Caco-2 (cell line): ENCODE data around the gene KIDINS220. TPM values are rescaled to one million over a fixed set of nuclear protein-coding genes. Genes with fewer than 3 reads are reported as not detected.

Experiments
- Bru-seq: library from RNA; stranded (reverse); fragments of 400-500 nt; gene quantifications from one replicate; lab custom pipeline; 2021; lab: Mats Ljungman, UMichigan
- BruChase-seq, 2 experiments: library from RNA; stranded (reverse); fragments of 400-500 nt; gene quantifications; one replicate each; lab custom pipeline; 2021; lab: Mats Ljungman, UMichigan
- BruUV-seq: library from RNA; stranded (reverse); fragments of 400-500 nt; replicated peaks from 2 replicates; lab custom pipeline; 2021; lab: Mats Ljungman, UMichigan
- CTCF ChIA-PET: fragments of 300-600 bp; sonication (Branson Sonifier 250); formaldehyde crosslinking; loops from one replicate; lab custom pipeline; 2022; ENCODE audit warnings: antibody characterized with exemption; lab: Charles Lee
- POLR2A ChIA-PET: fragments of 300-600 bp; sonication (Branson Sonifier 250); formaldehyde crosslinking; loops from one replicate; lab custom pipeline; 2022; ENCODE audit warnings: antibody characterized with exemption; lab: Charles Lee
- DNase-seq, 2 experiments: peaks; one replicate each; pipeline versions ENCODE4 v3.0.0 to v3.0.0-alpha.2; 2020 to 2022
- H3K27me3 ChIP-seq: replicated peaks from 2 replicates; pipeline ENCODE4 v1.6.0; 2011; ENCODE audit warnings: low read length; ENCODE audit not compliant: control insufficient read depth, insufficient read depth
- H3K36me3 ChIP-seq: 2 replicates; pipeline ENCODE4 v1.5.1; 2011; ENCODE audit warnings: low read length; ENCODE audit not compliant: control insufficient read depth, insufficient read depth
- H3K4me1 ChIP-seq: fragments of 250-450 bp; sonication (Bioruptor Pico); 2 replicates; pipeline ENCODE4 v1.5.1; 2020; ENCODE audit warnings: mild to moderate bottlenecking
- H3K4me3 ChIP-seq: 2 replicates; pipeline ENCODE4 v1.5.1; 2011; ENCODE audit warnings: low read depth, mild to moderate bottlenecking, control low read depth, low read length
- H3K9me3 ChIP-seq: fragments of 250-450 bp; sonication (Bioruptor Pico); 2 replicates; pipeline ENCODE4 v1.5.1; 2020; ENCODE audit warnings: mild to moderate bottlenecking, moderate library complexity
- H3K27ac Mint-ChIP-seq: one replicate; pipeline ENCODE4 v1.8.0; 2022; ENCODE audit warnings: mixed read lengths; ENCODE audit not compliant: unreplicated experiment
- H3K27me3 Mint-ChIP-seq: one replicate; pipeline ENCODE4 v1.8.0; 2022; ENCODE audit warnings: mixed read lengths; ENCODE audit not compliant: insufficient read depth, unreplicated experiment
- H3K36me3 Mint-ChIP-seq: one replicate; pipeline ENCODE4 v1.8.0; 2022; ENCODE audit warnings: mild to moderate bottlenecking, mixed read lengths; ENCODE audit not compliant: insufficient read depth, unreplicated experiment
- H3K4me1 Mint-ChIP-seq: one replicate; pipeline ENCODE4 v1.8.0; 2022; ENCODE audit warnings: low read depth, mixed read lengths; ENCODE audit not compliant: unreplicated experiment
- H3K4me3 Mint-ChIP-seq: one replicate; pipeline ENCODE4 v1.8.0; 2022; ENCODE audit warnings: mild to moderate bottlenecking, moderate library complexity, mixed read lengths; ENCODE audit not compliant: unreplicated experiment
- H3K9me3 Mint-ChIP-seq: one replicate; pipeline ENCODE4 v1.8.0; 2022; ENCODE audit warnings: mixed read lengths; ENCODE audit not compliant: unreplicated experiment
- CTCF ChIP-seq, 2 experiments: fragments of 200-600 bp in 1 of 2; IDR thresholded peaks; 1 replicate in 1 of 2; 2 replicates in 1 of 2; pipeline versions ENCODE4 v1.5.1 to v1.8.0; 2011 to 2022; ENCODE audit warnings: antibody characterized with exemption in 1 of 2, control low read depth in 1 of 2, inconsistent platforms in 1 of 2, low read depth in 1 of 2, low read length in 1 of 2, mild to moderate bottlenecking in 1 of 2, moderate library complexity in 1 of 2; ENCODE audit not compliant: insufficient read depth in 1 of 2, severe bottlenecking in 1 of 2, unreplicated experiment in 1 of 2
- intact Hi-C: fragments of 100-400 bp; cut with micrococcal nuclease; formaldehyde crosslinking; loops from one replicate; pipeline ENCODE4 v1.10.0; 2022; ENCODE audit not compliant: unreplicated experiment
- long read RNA-seq: library from polyadenylated mRNA; stranded (forward); transcript quantifications from one replicate; pipeline ENCODE4 v2.0.0, GENCODE V29; 2022
- total RNA-seq: library from RNA; stranded (reverse); gene quantifications from 2 replicates; pipeline ENCODE4 v1.2.3, GENCODE V29; 2022

KIDINS220 gene
- total RNA-seq: 32.3 and 32.8 TPM in 2 replicates
- Bru-seq, nascent RNA: percentile 77 among the genes with signal in this experiment
- BruChase-seq, experiment 1, labeled RNA remaining after a 2-hour chase: percentile 79 among the genes with signal in this experiment
- BruChase-seq, experiment 2, labeled RNA remaining after a 6-hour chase: percentile 86 among the genes with signal in this experiment
- long read RNA-seq, partial matches to known transcripts: 10 of 24 reads
- long read RNA-seq, other reads (novel, unspliced or antisense): 14 of 24 reads

DNA sequence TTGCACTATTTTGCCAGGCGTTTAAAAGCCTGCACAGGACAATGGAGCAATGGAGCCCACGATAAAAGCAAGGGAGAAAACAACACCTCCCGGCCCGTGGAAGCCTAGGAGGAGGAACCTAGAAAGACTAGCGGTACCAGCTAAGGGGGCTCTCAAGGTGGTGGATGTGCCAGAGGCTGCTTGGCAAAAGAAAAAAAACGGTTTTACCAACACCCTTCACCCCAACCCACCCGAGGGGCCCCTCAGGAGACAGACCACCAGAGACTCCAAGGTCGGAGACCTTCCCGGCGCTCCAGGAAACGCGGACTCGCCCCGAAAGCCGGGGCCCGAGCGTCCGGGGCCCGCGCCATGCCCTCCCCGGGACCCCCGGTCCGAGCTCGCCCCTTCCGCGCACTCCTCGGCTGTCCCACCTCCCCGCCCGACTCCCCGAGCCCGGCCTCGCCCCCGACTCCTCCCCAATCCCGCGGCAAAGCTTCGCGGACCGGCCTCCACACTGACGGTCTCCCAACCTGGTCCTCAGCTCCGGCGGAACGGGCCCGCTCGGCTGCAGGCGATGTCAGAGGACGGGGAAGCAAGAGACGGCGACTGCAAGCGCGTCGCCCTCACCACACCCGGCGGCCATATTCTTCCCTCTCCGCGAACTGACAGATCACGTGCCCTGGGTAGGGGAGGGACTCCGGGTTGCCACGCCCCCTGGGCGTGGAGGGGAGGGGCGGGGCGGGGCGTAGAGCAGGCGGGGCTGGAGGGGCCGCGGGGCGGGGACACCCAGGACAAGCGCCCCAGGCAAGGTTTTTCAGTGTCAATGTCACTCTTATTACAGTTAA lies at the start of gene KIDINS220:
Gene KIDINS220 (minus strand): TSS at position 643 of the 824 bp plus-strand sequence. CDS start 10,520 bp downstream, outside the sequence.
- H3K36me3 ChIP-seq: no peaks in the 10 kb centered on the region
- Mint-ChIP-seq H3K36me3 (peaks cover 8% of the 10 kb centered on the region), H3K9me3 (peaks cover 10% of the 10 kb centered on the region), H3K27ac (peak within 1 kb of the TSS; percentile 99), H3K27me3 (no peaks in the 10 kb centered on the region), H3K4me3 (peak within 1 kb of the TSS; percentile 97), H3K4me1 (peaks cover 9% of the 10 kb centered on the region)
- intact Hi-C loops: no loop called here
- peak; percentile 86 to 87 for DNase-seq
- TSS peak; percentile 37 for BruUV-seq
- POLR2A ChIA-PET: no interaction called here
- peaks cover 11% of the 10 kb centered on the region; the same call in 1 of the 2 replicates for H3K4me1 ChIP-seq
- TF ChIP-seq CTCF (IDR thresholded peaks at IDR 0.05; ENCODE audit: insufficient read depth in 1 of 2, low read depth in 1 of 2, low read length in 1 of 2, severe bottlenecking in 1 of 2, unreplicated experiment in 1 of 2): no peak
- H3K9me3 ChIP-seq: no peaks in the 10 kb centered on the region
- peak within 1 kb of the TSS; percentile 99 for H3K4me3 ChIP-seq
- H3K27me3 ChIP-seq: no peaks in the 10 kb centered on the region
- CTCF ChIA-PET: no interaction called here

- Mint-ChIP-seq H3K27ac (no peak overlapping the region), H3K9me3 (no peaks in the 10 kb centered on the region), H3K4me1 (no peaks in the 10 kb centered on the region), H3K36me3 (no peaks in the 10 kb centered on the region), H3K4me3 (no peak overlapping the region), H3K27me3 (no peaks in the 10 kb centered on the region)
- no TSS peak for BruUV-seq
- no peaks in the 10 kb centered on the region for H3K27me3 ChIP-seq
- POLR2A ChIA-PET: no interaction called here
- no peak for DNase-seq
- no peak overlapping the region for H3K4me3 ChIP-seq
- CTCF ChIA-PET: no interaction called here
- intact Hi-C loops: no loop called here
- no peaks in the 10 kb centered on the region for H3K36me3 ChIP-seq
- no peak for TF ChIP-seq CTCF (IDR thresholded peaks at IDR 0.05; ENCODE audit: insufficient read depth in 1 of 2, low read depth in 1 of 2, low read length in 1 of 2, severe bottlenecking in 1 of 2, unreplicated experiment in 1 of 2)
- H3K9me3 ChIP-seq: no peaks in the 10 kb centered on the region
- no peaks in the 10 kb centered on the region for H3K4me1 ChIP-seq
Measured at GRCh38 chr2:8886876-8887275, 49.5 kb upstream of the KIDINS220 start.

DNA sequence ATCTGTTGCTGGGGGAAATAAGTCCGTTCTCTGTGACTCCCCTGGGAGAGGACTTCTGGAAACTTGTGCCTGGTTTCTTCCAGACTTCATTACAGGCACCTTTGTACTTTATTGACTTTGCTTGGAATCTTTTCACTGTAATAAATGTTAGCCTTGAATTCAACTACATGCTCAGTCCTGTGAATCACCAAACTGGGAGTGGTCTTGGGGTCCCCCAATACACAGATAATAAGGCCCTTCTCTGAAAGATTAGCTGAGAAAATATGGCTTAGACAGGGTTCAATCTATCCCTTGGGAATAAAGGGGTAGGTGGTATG lies 48.7 kb upstream of the KIDINS220 start:
- BruUV-seq: no TSS peak
- intact Hi-C loops: no loop called here
- no peaks in the 10 kb centered on the region for H3K4me1 Mint-ChIP-seq

More for the DNA sequence above, 48.7 kb upstream of the KIDINS220 start:
- Histone ChIP-seq H3K4me3 (no peak overlapping the region), H3K4me1 (no peaks in the 10 kb centered on the region), H3K36me3 (no peaks in the 10 kb centered on the region), H3K27me3 (no peaks in the 10 kb centered on the region), H3K9me3 (no peaks in the 10 kb centered on the region)
- Mint-ChIP-seq H3K27me3 (no peaks in the 10 kb centered on the region), H3K9me3 (no peaks in the 10 kb centered on the region), H3K27ac (no peak overlapping the region), H3K36me3 (no peaks in the 10 kb centered on the region), H3K4me3 (no peak overlapping the region)
- no peak for TF ChIP-seq CTCF (IDR thresholded peaks at IDR 0.05; ENCODE audit: insufficient read depth in 1 of 2, low read depth in 1 of 2, low read length in 1 of 2, severe bottlenecking in 1 of 2, unreplicated experiment in 1 of 2)
- DNase-seq: no peak
- ChIA-PET POLR2A (no interaction called here), CTCF (no interaction called here)
